ENCODE data around the gene AKAP9.

Gene AKAP9

GRCh38 chr7:92156990-92157389 lies 216.3 kb downstream of the AKAP9 start:
- no peak overlapping the region for H3K23ac ChIP-seq (ENCODE audit: low read length)
- H3K9me3 ChIP-seq (ENCODE audit: insufficient read depth, low read depth, low read length): no peaks in the 10 kb centered on the region
- H3K79me1 ChIP-seq (ENCODE audit: low read length): no peaks in the 10 kb centered on the region
- H3K4me3 ChIP-seq (ENCODE audit: low read depth, low read length): no peak overlapping the region
- H3K9ac ChIP-seq (ENCODE audit: low read length): no peak overlapping the region
- no peak overlapping the region for H4K12ac ChIP-seq (ENCODE audit: low read depth, low read length)
- H2AFZ ChIP-seq (ENCODE audit: insufficient read depth, low read length, poor library complexity): no peak overlapping the region
- no peaks in the 10 kb centered on the region for H3K27me3 ChIP-seq (ENCODE audit: insufficient read depth, low read length)
- no peaks in the 10 kb centered on the region for H3K4me1 ChIP-seq (ENCODE audit: control insufficient read depth in 1 of 2, insufficient read depth in 2 of 2, low read length in 2 of 2)
- H4K8ac ChIP-seq (ENCODE audit: low read depth, low read length): no peak overlapping the region
- H3K36me3 ChIP-seq (ENCODE audit: control insufficient read depth in 1 of 2, insufficient read depth in 2 of 2, low read length in 2 of 2): no peaks in the 10 kb centered on the region
- H3K27ac ChIP-seq (ENCODE audit: low read depth, low read length): no peak overlapping the region
- no peak overlapping the region for H2BK120ac ChIP-seq (ENCODE audit: insufficient read depth, low read length, poor library complexity)
- no peak overlapping the region for H2BK12ac ChIP-seq (ENCODE audit: low read length)
- H3K14ac ChIP-seq (ENCODE audit: low read length): no peak overlapping the region
- H3K79me2 ChIP-seq (ENCODE audit: control insufficient read depth, insufficient read depth, low read length, poor library complexity): no peaks in the 10 kb centered on the region
- H4K91ac ChIP-seq (ENCODE audit: low read depth, low read length): no peak overlapping the region
- no peak for DNase-seq
- no peak overlapping the region for H2AK5ac ChIP-seq (ENCODE audit: low read length)
- no peak overlapping the region for H3K4me2 ChIP-seq (ENCODE audit: low read length)
- H3K18ac ChIP-seq (ENCODE audit: low read length): no peak overlapping the region
- no peak overlapping the region for H3K4ac ChIP-seq (ENCODE audit: low read depth, low read length)
- no peak overlapping the region for H2BK5ac ChIP-seq (ENCODE audit: low read depth, low read length, poor library complexity)

- Histone ChIP-seq H3K4me1 (ENCODE audit: control insufficient read depth in 1 of 2, insufficient read depth in 2 of 2, low read length in 2 of 2) (no peaks in the 10 kb centered on the region), H3K36me3 (ENCODE audit: control insufficient read depth in 1 of 2, insufficient read depth in 2 of 2, low read length in 2 of 2) (no peaks in the 10 kb centered on the region), H4K91ac (ENCODE audit: low read depth, low read length) (no peak overlapping the region), H3K4me3 (ENCODE audit: low read depth, low read length) (no peak overlapping the region), H2BK12ac (ENCODE audit: low read length) (no peak overlapping the region), H3K79me2 (ENCODE audit: control insufficient read depth, insufficient read depth, low read length, poor library complexity) (no peaks in the 10 kb centered on the region), H3K79me1 (ENCODE audit: low read length) (no peaks in the 10 kb centered on the region), H4K8ac (ENCODE audit: low read depth, low read length) (no peak overlapping the region), H3K4ac (ENCODE audit: low read depth, low read length) (no peak overlapping the region), H3K27me3 (ENCODE audit: insufficient read depth, low read length) (no peaks in the 10 kb centered on the region), H2BK120ac (ENCODE audit: insufficient read depth, low read length, poor library complexity) (no peak overlapping the region), H2AFZ (ENCODE audit: insufficient read depth, low read length, poor library complexity) (no peak overlapping the region), H4K12ac (ENCODE audit: low read depth, low read length) (no peak overlapping the region), H3K27ac (ENCODE audit: low read depth, low read length) (no peak overlapping the region), H2AK5ac (ENCODE audit: low read length) (no peak overlapping the region), H3K9me3 (ENCODE audit: insufficient read depth, low read depth, low read length) (no peaks in the 10 kb centered on the region), H3K9ac (ENCODE audit: low read length) (no peak overlapping the region), H2BK5ac (ENCODE audit: low read depth, low read length, poor library complexity) (no peak overlapping the region), H3K23ac (ENCODE audit: low read length) (no peak overlapping the region), H3K14ac (ENCODE audit: low read length) (no peak overlapping the region), H3K18ac (ENCODE audit: low read length) (no peak overlapping the region), H3K4me2 (ENCODE audit: low read length) (no peak overlapping the region)
- WGBS (ENCODE audit: extremely low coverage, insufficient coverage, insufficient read length): no CpG with 5 or more reads among the region's 3 CpGs
- no peak for DNase-seq
Observed at GRCh38 chr7:92158660-92159575, 218.3 kb downstream of the AKAP9 start.

All from trophoblast cell (in vitro differentiated cells and primary cell).